ENCODE measurements around the gene FAM53B. TPM values are rescaled to one million over a fixed set of nuclear protein-coding genes. Genes with fewer than 3 reads are reported as not detected.

The FAM53B gene
- total RNA-seq, 4 donors from 2014 or later, result 140 to 253 (median 192) TPM

GRCh38 chr10:124636271-124636995 lies 107.7 kb downstream of the FAM53B start:
- intact Hi-C loops (cut with DNase I; ENCODE audit: low total_unique reads) (no loop called here), in situ Hi-C loops (cut with MboI; ENCODE audit: low sequenced_read_pairs in 4 of 4) (loop anchor here in 3 of 4 donors (10.0 to 25.0 kb wide), 2 partner anchors 101 to 108 kb away; partner anchors contain the start of gene FAM53B (in 3 of the 3))
- TF ChIP-seq CTCF (IDR thresholded peaks at IDR 0.05 in 4 of 5, conservative IDR thresholded peaks at IDR 0.05 in 1 of 5), result peak in 1 of 5 experiments; percentile 13
- TF ChIP-seq POLR2A (IDR thresholded peaks at IDR 0.05), result no peak
- Histone ChIP-seq H3K4me1 (peaks cover 42 to 45% of the 10 kb centered on the region in 2 donors), H3K4me3 (no peak overlapping the region), H3K27me3 (no peaks in the 10 kb centered on the region), H3K9me3 (no peaks in the 10 kb centered on the region), H3K27ac (no peak overlapping the region), H3K36me3 (no peaks in the 10 kb centered on the region)
- no peak for ATAC-seq
- DNase-seq, result no peak

GRCh38 chr10:124632566-124632965 lies 111.6 kb downstream of the FAM53B start:
- TF ChIP-seq CTCF (IDR thresholded peaks at IDR 0.05 in 4 of 5, conservative IDR thresholded peaks at IDR 0.05 in 1 of 5) (no peak), POLR2A (IDR thresholded peaks at IDR 0.05) (no peak)
- peak; percentile 3 to 21 for ATAC-seq
- in situ Hi-C loops (cut with MboI; ENCODE audit: low sequenced_read_pairs in 4 of 4) (loop anchor here in 3 of 4 donors (10.0 to 25.0 kb wide), 2 partner anchors 105 to 112 kb away; partner anchors contain the start of gene FAM53B (in 3 of the 3)), intact Hi-C loops (cut with DNase I; ENCODE audit: low total_unique reads) (loop anchor here (1.0 to 5.0 kb wide), 3 partner anchors 35 to 195 kb away; no protein-coding TSS in a partner anchor)
- no peaks in the 10 kb centered on the region for H3K9me3 ChIP-seq
- H3K36me3 ChIP-seq, result no peaks in the 10 kb centered on the region
- no peak overlapping the region for H3K4me3 ChIP-seq
- no peak for DNase-seq
- H3K27me3 ChIP-seq, result no peaks in the 10 kb centered on the region
- peak overlapping the region; percentile 36 to 88 (median 77) for H3K27ac ChIP-seq
- H3K4me1 ChIP-seq, result peaks cover 56 to 62% of the 10 kb centered on the region in 2 donors

- in situ Hi-C loops (cut with MboI; ENCODE audit: low sequenced_read_pairs in 4 of 4) (loop anchor here in 3 of 4 donors (10.0 to 25.0 kb wide), 2 partner anchors 105 to 113 kb away; partner anchors contain the start of gene FAM53B (in 3 of the 3)), intact Hi-C loops (cut with DNase I; ENCODE audit: low total_unique reads) (loop anchor here (1.0 to 5.0 kb wide), 3 partner anchors 35 to 195 kb away; no protein-coding TSS in a partner anchor)
- TF ChIP-seq POLR2A (IDR thresholded peaks at IDR 0.05) (no peak), CTCF (IDR thresholded peaks at IDR 0.05 in 4 of 5, conservative IDR thresholded peaks at IDR 0.05 in 1 of 5) (peak; percentile 43 to 75 (median 68))
- no peaks in the 10 kb centered on the region for H3K9me3 ChIP-seq
- no peak overlapping the region for H3K4me3 ChIP-seq
- ATAC-seq (peak; percentile 62 to 63), DNase-seq (peak; percentile 69 to 77)
- peak overlapping the region; percentile 36 to 88 (median 77) for H3K27ac ChIP-seq
- H3K27me3 ChIP-seq, result no peaks in the 10 kb centered on the region
- no peaks in the 10 kb centered on the region for H3K36me3 ChIP-seq
- H3K4me1 ChIP-seq, result peaks cover 61 to 66% of the 10 kb centered on the region in 2 donors
Observed at GRCh38 chr10:124632064-124632531, 112.1 kb downstream of the FAM53B start.

GRCh38 chr10:124630551-124630950 lies 113.6 kb downstream of the FAM53B start:
- Histone ChIP-seq H3K4me3 (no peak overlapping the region), H3K9me3 (no peaks in the 10 kb centered on the region), H3K36me3 (no peaks in the 10 kb centered on the region), H3K27ac (peak overlapping the region; percentile 36 to 88 (median 77)), H3K27me3 (no peaks in the 10 kb centered on the region), H3K4me1 (peaks cover 74 to 80% of the 10 kb centered on the region in 2 donors)
- no peak for TF ChIP-seq CTCF (IDR thresholded peaks at IDR 0.05 in 4 of 5, conservative IDR thresholded peaks at IDR 0.05 in 1 of 5)
- no peak for TF ChIP-seq POLR2A (IDR thresholded peaks at IDR 0.05)
- DNase-seq (no peak), ATAC-seq (peak; percentile 5 to 8)
- intact Hi-C loops (cut with DNase I; ENCODE audit: low total_unique reads) (loop anchor here (5.0 kb wide), 2 partner anchors 37 to 197 kb away; no protein-coding TSS in a partner anchor), in situ Hi-C loops (cut with MboI; ENCODE audit: low sequenced_read_pairs in 4 of 4) (loop anchor here in 3 of 4 donors (10.0 to 25.0 kb wide), 2 partner anchors 107 to 114 kb away; partner anchors contain the start of gene FAM53B (in 3 of the 3))

Measured in gastrocnemius medialis (tissue), 4 donors.